ENCODE data around the gene ERBB4.
"Not testable (repeated sequence)": the region's sequence is repeated elsewhere in the genome, so short reads cannot be mapped to it uniquely, and the experiment has no call there.

ERBB4 gene

DNA sequence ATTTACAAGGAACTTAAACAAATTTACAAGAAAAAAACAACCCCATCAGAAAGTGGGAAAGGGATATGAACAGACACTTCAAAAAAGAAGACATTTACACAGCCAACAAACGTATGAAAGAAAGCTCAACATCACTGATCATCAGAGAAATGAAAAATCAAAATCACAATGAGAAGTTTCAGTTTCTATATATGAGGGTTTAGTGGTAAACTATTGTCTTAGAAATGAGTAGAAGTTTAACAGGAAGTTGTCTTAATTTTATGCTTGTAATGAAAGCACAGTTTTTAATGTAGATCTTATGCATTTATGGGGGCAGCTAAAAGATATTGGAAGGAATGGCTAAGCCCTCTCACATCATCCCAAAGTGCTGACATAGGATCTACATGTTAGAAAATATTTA is 325.4 kb downstream of the ERBB4 start:
- no peak overlapping the region for H3K4me3 ChIP-seq (ENCODE audit: control insufficient read depth, low read depth, low read length)
- no peak for TF ChIP-seq CTCF (conservative IDR thresholded peaks at IDR 0.05; ENCODE audit: control insufficient read depth, insufficient read depth, low read depth, low read length)
- DNase-seq (ENCODE audit: low read depth), result no peak

- no peak for DNase-seq (ENCODE audit: low read depth)
- TF ChIP-seq CTCF (conservative IDR thresholded peaks at IDR 0.05; ENCODE audit: control insufficient read depth, insufficient read depth, low read depth, low read length), result no peak
- H3K4me3 ChIP-seq (ENCODE audit: control insufficient read depth, low read depth, low read length), result no peak overlapping the region
These were observed 330.1 kb downstream of the ERBB4 start for GRCh38 chr2:212208467-212208866.

- no peak for DNase-seq (ENCODE audit: low read depth)
- H3K4me3 ChIP-seq (ENCODE audit: control insufficient read depth, low read depth, low read length), result no peak overlapping the region
These were observed 340.8 kb downstream of the ERBB4 start for GRCh38 chr2:212197776-212198175.

DNA sequence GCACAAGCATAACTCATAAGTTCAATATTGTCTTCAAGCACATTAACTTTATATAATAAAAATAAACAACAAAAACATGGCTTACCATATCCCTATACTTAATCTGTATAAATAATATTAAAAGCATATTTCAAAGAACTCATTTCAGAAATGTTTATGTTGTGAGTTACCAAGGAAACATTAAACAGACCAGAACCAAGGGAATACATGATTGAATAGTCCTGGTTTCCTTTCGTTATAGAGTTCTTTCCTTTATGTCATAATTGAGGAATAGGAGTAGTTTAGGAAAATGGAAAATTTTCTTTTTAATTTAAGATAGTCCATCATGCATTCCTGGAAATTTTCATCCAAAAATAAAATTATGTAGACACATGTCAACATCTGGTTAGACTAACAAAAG is 343.0 kb downstream of the ERBB4 start:
- no peak overlapping the region for H3K4me3 ChIP-seq (ENCODE audit: control insufficient read depth, low read depth, low read length)
- TF ChIP-seq CTCF (conservative IDR thresholded peaks at IDR 0.05; ENCODE audit: control insufficient read depth, insufficient read depth, low read depth, low read length), result no peak
- no peak for DNase-seq (ENCODE audit: low read depth)

More at GRCh38 chr2:212197776-212198175, 340.8 kb downstream of the ERBB4 start:
- no peak for TF ChIP-seq CTCF (conservative IDR thresholded peaks at IDR 0.05; ENCODE audit: control insufficient read depth, insufficient read depth, low read depth, low read length)

- DNase-seq (ENCODE audit: low read depth), result no peak
- no peak overlapping the region for H3K4me3 ChIP-seq (ENCODE audit: control insufficient read depth, low read depth, low read length)
- no peak for TF ChIP-seq CTCF (conservative IDR thresholded peaks at IDR 0.05; ENCODE audit: control insufficient read depth, insufficient read depth, low read depth, low read length)
These were observed 344.2 kb downstream of the ERBB4 start for GRCh38 chr2:212194396-212194795.

DNA sequence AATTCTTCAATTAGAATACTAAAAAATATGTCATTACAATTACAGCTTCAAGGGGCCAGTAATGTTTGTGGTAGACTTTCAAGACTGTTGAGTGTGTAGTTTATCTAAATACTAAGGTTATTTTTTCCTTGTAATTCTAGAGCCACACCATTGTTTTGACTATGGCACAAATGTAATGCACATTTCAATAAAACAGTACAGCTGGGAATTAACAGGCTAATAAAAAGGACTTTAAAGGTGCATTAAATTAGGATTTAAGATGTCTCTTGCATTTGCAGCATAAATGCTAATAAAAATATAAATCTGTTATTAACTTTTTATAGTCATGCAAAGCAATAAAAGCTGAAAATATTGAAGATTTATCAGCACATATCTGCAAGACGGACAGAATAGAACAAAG is 344.8 kb downstream of the ERBB4 start:
- no peak for DNase-seq (ENCODE audit: low read depth)
- no peak for TF ChIP-seq CTCF (conservative IDR thresholded peaks at IDR 0.05; ENCODE audit: control insufficient read depth, insufficient read depth, low read depth, low read length)
- no peak overlapping the region for H3K4me3 ChIP-seq (ENCODE audit: control insufficient read depth, low read depth, low read length)

GRCh38 chr2:212193056-212193455 is 345.5 kb downstream of the ERBB4 start:
- DNase-seq (ENCODE audit: low read depth), result no peak
- no peak overlapping the region for H3K4me3 ChIP-seq (ENCODE audit: control insufficient read depth, low read depth, low read length)
- TF ChIP-seq CTCF (conservative IDR thresholded peaks at IDR 0.05; ENCODE audit: control insufficient read depth, insufficient read depth, low read depth, low read length), result no peak

GRCh38 chr2:212191438-212191837 is 347.2 kb downstream of the ERBB4 start:
- DNase-seq (ENCODE audit: low read depth); H3K4me3 ChIP-seq (ENCODE audit: control insufficient read depth, low read depth, low read length): not testable (repeated sequence)
